SK-N-SH treated with all-trans-retinoic acid at 6 μM for 48 hours (cell line): Measurements from ENCODE around the gene SRPX2.

Experiments used
- ATAC-seq: fragments of 200-7000 bp; cut with Tn5 transposase; 3 replicates; pipeline ENCODE4 v1.9.1; 2020; ENCODE audit warnings: mild to moderate bottlenecking, moderate library complexity
- ARNTL ChIP-seq: fragments of 450-650 bp; formaldehyde crosslinking; IDR thresholded peaks from 2 replicates; pipeline ENCODE4 v1.5.0; 2020; ENCODE audit warnings: low read depth, mild to moderate bottlenecking, moderate library complexity, borderline replicate concordance
- BACH2 ChIP-seq: fragments of 250-450 bp; sonication (Bioruptor Pico); IDR thresholded peaks from 2 replicates; pipeline ENCODE4 v1.9.0; 2021; ENCODE audit warnings: mild to moderate bottlenecking, borderline replicate concordance
- CSDC2 ChIP-seq: fragments of 250-450 bp; sonication (Bioruptor Pico); IDR thresholded peaks from 2 replicates; pipeline ENCODE4 v1.5.0; 2020; ENCODE audit warnings: mild to moderate bottlenecking, moderate library complexity
- ESRRG ChIP-seq: fragments of 250-450 bp; sonication (Bioruptor Pico); IDR thresholded peaks from 2 replicates; pipeline ENCODE4 v1.6.1; 2021; ENCODE audit warnings: mild to moderate bottlenecking
- GLIS3 ChIP-seq: fragments of 250-450 bp; sonication (Bioruptor Pico); IDR thresholded peaks from 2 replicates; pipeline ENCODE4 v1.5.0; 2020; ENCODE audit warnings: mild to moderate bottlenecking, moderate library complexity
- OSR1 ChIP-seq: fragments of 250-450 bp; sonication (Bioruptor Pico); IDR thresholded peaks from 2 replicates; pipeline ENCODE4 v1.8.0; 2022; ENCODE audit warnings: moderate library complexity, mild to moderate bottlenecking, inconsistent platforms
- PATZ1 ChIP-seq: fragments of 250-450 bp; sonication (Bioruptor Pico); IDR thresholded peaks from 2 replicates; pipeline ENCODE4 v1.8.0; 2020; ENCODE audit warnings: mild to moderate bottlenecking, moderate library complexity, borderline replicate concordance
- RARB ChIP-seq: fragments of 250-450 bp; sonication (Bioruptor Pico); IDR thresholded peaks from 2 replicates; pipeline ENCODE4 v1.8.0; 2021; ENCODE audit warnings: mild to moderate bottlenecking, moderate library complexity
- SNAI2 ChIP-seq: fragments of 250-450 bp; sonication (Bioruptor Pico); IDR thresholded peaks from 2 replicates; pipeline ENCODE4 v1.5.0; 2020; ENCODE audit warnings: mild to moderate bottlenecking, moderate library complexity
- TCF4 ChIP-seq: fragments of 250-450 bp; sonication (Bioruptor Pico); IDR thresholded peaks from 2 replicates; pipeline ENCODE4 v1.8.0; 2021; ENCODE audit warnings: mild to moderate bottlenecking, moderate library complexity, borderline replicate concordance
- TOX ChIP-seq: fragments of 250-450 bp; sonication (Bioruptor Pico); IDR thresholded peaks from 2 replicates; pipeline ENCODE4 v1.8.0; 2021; ENCODE audit warnings: mild to moderate bottlenecking, moderate library complexity, borderline replicate concordance
- ZC3H10 ChIP-seq: fragments of 250-450 bp; sonication (Bioruptor Pico); IDR thresholded peaks from 2 replicates; pipeline ENCODE4 v1.5.1; 2021; ENCODE audit warnings: mild to moderate bottlenecking, moderate library complexity
- ZFP3 ChIP-seq: fragments of 250-450 bp; sonication (Bioruptor Pico); IDR thresholded peaks from 2 replicates; pipeline ENCODE4 v1.5.0; 2020; ENCODE audit warnings: mild to moderate bottlenecking, moderate library complexity
- ZFP30 ChIP-seq: fragments of 450-650 bp; formaldehyde crosslinking; IDR thresholded peaks from 2 replicates; pipeline ENCODE4 v1.5.0; 2022; ENCODE audit warnings: mild to moderate bottlenecking, moderate library complexity
- ZNF565 ChIP-seq: fragments of 450-650 bp; formaldehyde crosslinking; conservative IDR thresholded peaks from 2 replicates; pipeline ENCODE4 v1.5.0; 2020; ENCODE audit warnings: low read depth, mild to moderate bottlenecking, moderate library complexity
- ZNF70 ChIP-seq: fragments of 450-650 bp; formaldehyde crosslinking; IDR thresholded peaks from 2 replicates; pipeline ENCODE4 v1.5.0; 2020; ENCODE audit warnings: mild to moderate bottlenecking, moderate library complexity
- TF ChIP-seq, protein P1 (sequence below): fragments of 250-450 bp; sonication (Bioruptor Pico); IDR thresholded peaks from 2 replicates; pipeline ENCODE4 v1.5.0; 2020; ENCODE audit warnings: mild to moderate bottlenecking, moderate library complexity
- TF ChIP-seq, protein P2 (sequence below): fragments of 250-450 bp; sonication (Bioruptor Pico); IDR thresholded peaks from 2 replicates; pipeline ENCODE4 v1.5.1; 2021; ENCODE audit warnings: mild to moderate bottlenecking, moderate library complexity
- TF ChIP-seq, protein P3 (sequence below): fragments of 250-450 bp; sonication (Bioruptor Pico); IDR thresholded peaks from 2 replicates; pipeline ENCODE4 v1.5.1; 2020; ENCODE audit warnings: low read depth, mild to moderate bottlenecking, moderate library complexity

Gene SRPX2

GRCh38 chrX:100648458-100649417 lies 4.7 kb downstream of the SRPX2 start (continued):
- TF ChIP-seq, protein P1, sequence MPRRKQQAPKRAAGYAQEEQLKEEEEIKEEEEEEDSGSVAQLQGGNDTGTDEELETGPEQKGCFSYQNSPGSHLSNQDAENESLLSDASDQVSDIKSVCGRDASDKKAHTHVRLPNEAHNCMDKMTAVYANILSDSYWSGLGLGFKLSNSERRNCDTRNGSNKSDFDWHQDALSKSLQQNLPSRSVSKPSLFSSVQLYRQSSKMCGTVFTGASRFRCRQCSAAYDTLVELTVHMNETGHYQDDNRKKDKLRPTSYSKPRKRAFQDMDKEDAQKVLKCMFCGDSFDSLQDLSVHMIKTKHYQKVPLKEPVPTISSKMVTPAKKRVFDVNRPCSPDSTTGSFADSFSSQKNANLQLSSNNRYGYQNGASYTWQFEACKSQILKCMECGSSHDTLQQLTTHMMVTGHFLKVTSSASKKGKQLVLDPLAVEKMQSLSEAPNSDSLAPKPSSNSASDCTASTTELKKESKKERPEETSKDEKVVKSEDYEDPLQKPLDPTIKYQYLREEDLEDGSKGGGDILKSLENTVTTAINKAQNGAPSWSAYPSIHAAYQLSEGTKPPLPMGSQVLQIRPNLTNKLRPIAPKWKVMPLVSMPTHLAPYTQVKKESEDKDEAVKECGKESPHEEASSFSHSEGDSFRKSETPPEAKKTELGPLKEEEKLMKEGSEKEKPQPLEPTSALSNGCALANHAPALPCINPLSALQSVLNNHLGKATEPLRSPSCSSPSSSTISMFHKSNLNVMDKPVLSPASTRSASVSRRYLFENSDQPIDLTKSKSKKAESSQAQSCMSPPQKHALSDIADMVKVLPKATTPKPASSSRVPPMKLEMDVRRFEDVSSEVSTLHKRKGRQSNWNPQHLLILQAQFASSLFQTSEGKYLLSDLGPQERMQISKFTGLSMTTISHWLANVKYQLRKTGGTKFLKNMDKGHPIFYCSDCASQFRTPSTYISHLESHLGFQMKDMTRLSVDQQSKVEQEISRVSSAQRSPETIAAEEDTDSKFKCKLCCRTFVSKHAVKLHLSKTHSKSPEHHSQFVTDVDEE, result no peak
- TF ChIP-seq GLIS3 (CRISPR knock-in tag) (no peak), TCF4 (CRISPR knock-in tag) (no peak)

GRCh38 chrX:100649550-100650356 lies 5.8 kb downstream of the SRPX2 start:
- TF ChIP-seq TOX (CRISPR knock-in tag) (no peak), OSR1 (CRISPR knock-in tag) (no peak), ZNF70 (CRISPR knock-in tag) (no peak), ZFP3 (CRISPR knock-in tag) (no peak), ZFP30 (CRISPR knock-in tag) (no peak), CSDC2 (no peak), SNAI2 (no peak), ESRRG (CRISPR knock-in tag) (no peak), PATZ1 (CRISPR knock-in tag) (no peak), ARNTL (CRISPR knock-in tag) (no peak), ZC3H10 (CRISPR knock-in tag) (no peak), ZNF565 (CRISPR knock-in tag) (no peak), TCF4 (CRISPR knock-in tag) (no peak), RARB (CRISPR knock-in tag) (no peak), BACH2 (no peak), GLIS3 (CRISPR knock-in tag) (no peak)
- TF ChIP-seq, protein P2, sequence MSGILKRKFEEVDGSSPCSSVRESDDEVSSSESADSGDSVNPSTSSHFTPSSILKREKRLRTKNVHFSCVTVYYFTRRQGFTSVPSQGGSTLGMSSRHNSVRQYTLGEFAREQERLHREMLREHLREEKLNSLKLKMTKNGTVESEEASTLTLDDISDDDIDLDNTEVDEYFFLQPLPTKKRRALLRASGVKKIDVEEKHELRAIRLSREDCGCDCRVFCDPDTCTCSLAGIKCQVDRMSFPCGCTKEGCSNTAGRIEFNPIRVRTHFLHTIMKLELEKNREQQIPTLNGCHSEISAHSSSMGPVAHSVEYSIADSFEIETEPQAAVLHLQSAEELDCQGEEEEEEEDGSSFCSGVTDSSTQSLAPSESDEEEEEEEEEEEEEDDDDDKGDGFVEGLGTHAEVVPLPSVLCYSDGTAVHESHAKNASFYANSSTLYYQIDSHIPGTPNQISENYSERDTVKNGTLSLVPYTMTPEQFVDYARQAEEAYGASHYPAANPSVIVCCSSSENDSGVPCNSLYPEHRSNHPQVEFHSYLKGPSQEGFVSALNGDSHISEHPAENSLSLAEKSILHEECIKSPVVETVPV (CRISPR knock-in tag), result no peak
- TF ChIP-seq, protein P1, result no peak
- TF ChIP-seq, protein P3, sequence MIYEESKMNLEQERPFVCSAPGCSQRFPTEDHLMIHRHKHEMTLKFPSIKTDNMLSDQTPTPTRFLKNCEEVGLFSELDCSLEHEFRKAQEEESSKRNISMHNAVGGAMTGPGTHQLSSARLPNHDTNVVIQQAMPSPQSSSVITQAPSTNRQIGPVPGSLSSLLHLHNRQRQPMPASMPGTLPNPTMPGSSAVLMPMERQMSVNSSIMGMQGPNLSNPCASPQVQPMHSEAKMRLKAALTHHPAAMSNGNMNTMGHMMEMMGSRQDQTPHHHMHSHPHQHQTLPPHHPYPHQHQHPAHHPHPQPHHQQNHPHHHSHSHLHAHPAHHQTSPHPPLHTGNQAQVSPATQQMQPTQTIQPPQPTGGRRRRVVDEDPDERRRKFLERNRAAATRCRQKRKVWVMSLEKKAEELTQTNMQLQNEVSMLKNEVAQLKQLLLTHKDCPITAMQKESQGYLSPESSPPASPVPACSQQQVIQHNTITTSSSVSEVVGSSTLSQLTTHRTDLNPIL (CRISPR knock-in tag), result no peak
- ATAC-seq, result no peak
